Upper lobe of left lung (tissue), 4 donors: ENCODE data around the gene CRYBG1.

Experiments used
- EP300 ChIP-seq, 4 donors: sonication (generic); formaldehyde crosslinking; IDR thresholded peaks; one replicate each; pipeline ENCODE4 v1.5.1; 2017; ENCODE audit warnings: antibody characterized with exemption in 4 of 4, control low read depth in 2 of 4
- POLR2A ChIP-seq, 4 donors: fragments of 450-650 bp; IDR thresholded peaks; one replicate each; pipeline ENCODE4 v1.5.1; 2016 to 2017; ENCODE audit warnings: antibody characterized with exemption in 4 of 4, mild to moderate bottlenecking in 2 of 4
- POLR2AphosphoS5 ChIP-seq, 2 donors: sonication (generic); formaldehyde crosslinking; IDR thresholded peaks; one replicate each; pipeline ENCODE4 v1.5.1; 2017; ENCODE audit warnings: antibody characterized with exemption in 2 of 2
- TF ChIP-seq, protein P1 (sequence below), 6 experiments: fragments of 450-650 bp in 4 of 6; fragments of 200-600 bp in 2 of 6; sonication (generic) in 2 of 6; IDR thresholded peaks; one replicate each; pipeline ENCODE4 v1.5.1; 2016 to 2019; ENCODE audit warnings: antibody characterized with exemption in 6 of 6

DNA sequence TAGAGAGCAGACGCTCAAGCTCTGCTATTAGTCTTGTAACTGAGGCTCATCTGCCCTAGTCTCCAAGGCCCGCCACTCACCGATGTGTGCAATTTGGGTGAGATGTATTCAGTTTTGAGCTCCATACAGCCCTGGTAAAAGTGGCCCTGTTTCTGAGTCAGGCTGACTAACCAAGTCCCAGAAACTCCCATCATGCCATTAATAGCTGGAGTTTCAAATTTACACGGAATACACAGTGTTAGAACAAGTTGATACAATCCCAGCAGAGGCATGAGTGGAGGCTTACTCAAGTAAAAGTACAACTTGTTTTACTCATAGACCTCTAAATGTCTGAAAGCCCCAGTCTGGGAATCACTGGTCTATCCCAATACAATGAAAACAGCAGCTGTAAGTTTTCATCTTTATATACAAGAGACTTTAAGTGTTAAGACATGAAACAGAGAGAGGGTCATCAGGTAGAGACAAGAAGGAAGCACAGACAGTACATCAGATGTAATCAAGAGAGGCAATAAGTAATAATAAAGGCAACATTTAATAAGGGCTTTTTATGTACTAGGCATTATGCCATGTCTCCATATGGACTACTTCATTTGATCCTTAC, 226.4 kb downstream of the CRYBG1 start:
- TF ChIP-seq, protein P1, sequence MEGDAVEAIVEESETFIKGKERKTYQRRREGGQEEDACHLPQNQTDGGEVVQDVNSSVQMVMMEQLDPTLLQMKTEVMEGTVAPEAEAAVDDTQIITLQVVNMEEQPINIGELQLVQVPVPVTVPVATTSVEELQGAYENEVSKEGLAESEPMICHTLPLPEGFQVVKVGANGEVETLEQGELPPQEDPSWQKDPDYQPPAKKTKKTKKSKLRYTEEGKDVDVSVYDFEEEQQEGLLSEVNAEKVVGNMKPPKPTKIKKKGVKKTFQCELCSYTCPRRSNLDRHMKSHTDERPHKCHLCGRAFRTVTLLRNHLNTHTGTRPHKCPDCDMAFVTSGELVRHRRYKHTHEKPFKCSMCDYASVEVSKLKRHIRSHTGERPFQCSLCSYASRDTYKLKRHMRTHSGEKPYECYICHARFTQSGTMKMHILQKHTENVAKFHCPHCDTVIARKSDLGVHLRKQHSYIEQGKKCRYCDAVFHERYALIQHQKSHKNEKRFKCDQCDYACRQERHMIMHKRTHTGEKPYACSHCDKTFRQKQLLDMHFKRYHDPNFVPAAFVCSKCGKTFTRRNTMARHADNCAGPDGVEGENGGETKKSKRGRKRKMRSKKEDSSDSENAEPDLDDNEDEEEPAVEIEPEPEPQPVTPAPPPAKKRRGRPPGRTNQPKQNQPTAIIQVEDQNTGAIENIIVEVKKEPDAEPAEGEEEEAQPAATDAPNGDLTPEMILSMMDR (IDR thresholded peaks at IDR 0.05), result no peak
- TF ChIP-seq POLR2AphosphoS5 (IDR thresholded peaks at IDR 0.05) (no peak), POLR2A (IDR thresholded peaks at IDR 0.05) (no peak), EP300 (IDR thresholded peaks at IDR 0.05) (no peak)
